T1000 (cell line): Measurements from ENCODE around the gene CD8A.
"Not testable (repeated sequence)": the region's sequence is repeated elsewhere in the genome, so short reads cannot be mapped to it uniquely, and the experiment has no call there.

Source experiments
- DNase-seq: peaks from one replicate; lab custom pipeline; 2025; ENCODE audit warnings: mixed read lengths; lab: John Stamatoyannopoulos, UW

CD8A gene

DNA sequence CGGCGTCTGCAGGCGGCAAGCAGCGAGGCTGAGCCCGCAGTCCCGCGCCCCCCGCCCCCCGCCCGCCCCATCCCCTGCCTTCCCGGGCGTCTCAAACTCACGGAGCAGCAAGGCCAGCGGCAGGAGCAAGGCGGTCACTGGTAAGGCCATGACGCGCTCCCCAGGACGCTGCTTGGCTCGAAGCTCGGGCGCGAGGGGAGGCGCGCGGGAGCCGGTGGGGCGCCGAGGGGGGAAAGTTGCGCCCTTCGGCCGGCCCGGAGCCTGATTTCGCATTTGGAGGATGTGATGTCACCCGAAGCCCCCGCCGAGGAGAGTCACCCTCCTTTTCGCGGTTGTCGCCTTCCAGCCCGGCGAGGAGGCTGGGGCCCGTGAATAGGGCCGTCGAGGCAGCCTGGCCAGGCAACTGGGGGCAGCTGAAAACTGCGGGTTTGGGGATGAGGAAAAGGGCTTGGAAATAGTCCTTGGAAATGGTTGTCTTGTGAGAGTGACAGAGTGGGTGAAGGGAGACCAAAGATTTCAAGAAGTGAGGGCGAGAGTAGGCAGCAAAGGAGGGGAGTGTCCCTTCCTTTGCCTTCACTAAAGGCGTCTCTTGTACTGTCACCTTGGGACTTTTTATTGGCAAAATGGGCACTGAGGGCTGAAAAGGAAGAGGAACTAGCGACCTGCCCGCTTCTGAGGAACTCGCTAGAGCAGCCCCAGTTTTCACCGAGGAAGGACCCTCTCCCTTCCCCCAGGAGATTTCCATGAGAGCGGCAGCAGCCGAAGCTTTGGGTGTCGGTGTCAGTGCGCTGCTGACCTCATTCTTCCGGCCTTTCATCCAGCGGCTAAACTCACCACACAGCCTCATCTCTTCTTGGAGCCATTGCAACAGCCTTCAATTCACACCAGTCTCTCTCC, at the start of gene CD8A:
TSS of gene CD8A (minus strand) at position 238 of the 897 bp plus-strand sequence. CDS start at position 150, 88 bp downstream.
- no peak for DNase-seq

GRCh38 chr2:86839871-86840548, 49.3 kb upstream of the CD8A start:
- DNase-seq, result not testable (repeated sequence)

GRCh38 chr2:86839455-86839854, 48.7 kb upstream of the CD8A start:
- not testable (repeated sequence) for DNase-seq

GRCh38 chr2:86837714-86838113, 47.0 kb upstream of the CD8A start:
- DNase-seq, result not testable (repeated sequence)

- DNase-seq, result peak; percentile 61
Observed at GRCh38 chr2:86836915-86837695, 46.4 kb upstream of the CD8A start.

GRCh38 chr2:86835548-86835889, 44.8 kb upstream of the CD8A start:
- not testable (repeated sequence) for DNase-seq

- no peak for DNase-seq
Observed at GRCh38 chr2:86833315-86833714, 42.6 kb upstream of the CD8A start.

DNA sequence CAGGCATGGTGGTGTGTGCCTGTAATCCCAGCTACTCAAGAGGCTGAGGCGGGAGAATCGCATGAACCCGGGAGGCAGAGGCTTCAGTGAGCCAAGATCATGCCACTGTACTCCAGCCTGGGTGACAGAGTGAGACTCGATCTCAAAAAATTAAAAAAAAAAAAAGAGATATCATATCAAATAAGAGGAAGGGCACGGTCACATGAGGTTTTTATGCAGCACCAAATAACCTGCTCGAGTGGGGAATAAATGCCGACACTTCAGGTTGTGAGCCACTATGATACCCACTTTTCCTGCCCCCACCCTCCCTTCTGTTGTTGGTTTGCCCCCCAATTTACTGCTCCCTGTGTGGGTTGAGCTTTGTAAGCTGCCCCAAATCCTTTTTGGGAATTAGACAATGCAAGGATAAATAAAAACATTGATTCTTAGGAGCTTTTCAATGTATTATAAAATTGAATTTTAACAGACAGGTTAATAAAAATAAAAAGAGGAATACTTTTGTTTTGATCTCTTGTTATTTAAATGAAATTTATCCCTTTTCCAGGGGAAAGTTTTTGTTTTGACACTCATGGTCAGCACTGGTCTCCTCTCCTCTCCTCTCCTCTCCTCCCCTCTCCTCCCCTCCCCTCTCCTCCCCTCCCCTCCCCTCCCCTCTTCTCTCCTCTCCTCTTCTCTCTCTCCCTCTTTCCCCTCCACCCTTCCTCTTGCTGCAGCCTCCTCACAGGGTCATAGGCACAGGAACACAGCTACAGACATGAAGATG, 41.8 kb upstream of the CD8A start:
- no peak for DNase-seq

GRCh38 chr2:86831537-86831936, 40.8 kb upstream of the CD8A start:
- no peak for DNase-seq

DNA sequence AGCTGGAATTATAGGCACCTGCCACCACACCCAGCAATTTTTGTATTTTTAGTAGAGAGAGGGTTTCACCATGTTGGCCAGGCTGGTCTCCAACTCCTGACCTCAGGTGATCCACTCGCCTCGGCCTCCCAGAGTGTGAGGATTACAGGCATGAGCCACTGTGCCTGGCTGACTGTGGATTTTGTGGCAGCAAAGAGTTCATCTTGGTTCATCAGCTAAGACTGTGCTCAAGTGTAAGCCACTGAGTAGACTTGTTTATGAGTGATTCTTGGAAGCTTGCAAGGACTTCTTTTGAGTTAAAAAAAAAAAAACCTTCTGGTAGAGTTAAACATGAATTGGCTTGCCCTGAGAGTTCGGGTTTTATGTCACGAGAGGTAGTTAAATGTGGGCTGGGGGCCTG, 36.2 kb upstream of the CD8A start:
- no peak for DNase-seq

DNA sequence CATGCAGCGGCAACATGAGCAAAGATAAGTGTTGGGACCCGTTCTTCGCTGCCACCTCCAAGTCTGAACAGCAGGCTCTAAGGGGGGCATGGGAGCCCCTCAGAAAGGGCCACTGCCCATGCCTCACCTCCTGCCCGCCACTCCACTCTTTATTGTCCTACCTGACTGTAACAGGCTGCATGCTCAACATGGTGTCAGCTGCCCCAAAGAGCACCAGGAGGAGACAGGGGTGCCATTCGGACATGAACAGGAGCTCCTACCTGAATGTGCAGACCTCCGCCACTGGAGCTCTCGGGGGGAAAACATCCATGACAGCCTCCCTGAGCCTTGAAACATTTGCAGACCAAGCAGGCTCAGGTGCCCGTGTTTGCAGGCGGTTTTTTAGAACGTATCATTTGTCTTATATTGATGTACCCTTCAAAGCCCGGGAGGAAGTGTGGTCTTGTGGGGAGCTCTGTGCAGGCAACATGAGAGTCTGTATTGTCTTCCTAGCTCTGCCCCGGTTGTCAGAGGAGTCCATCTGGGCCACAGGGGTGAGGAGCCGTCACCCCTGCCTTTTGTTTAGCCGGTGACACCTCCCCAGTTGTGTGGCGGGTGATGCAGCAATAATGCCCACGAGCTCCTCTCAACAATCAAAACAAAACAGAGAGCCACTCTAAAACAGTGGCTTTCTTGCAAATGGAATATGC, 35.1 kb upstream of the CD8A start:
- no peak for DNase-seq

DNA sequence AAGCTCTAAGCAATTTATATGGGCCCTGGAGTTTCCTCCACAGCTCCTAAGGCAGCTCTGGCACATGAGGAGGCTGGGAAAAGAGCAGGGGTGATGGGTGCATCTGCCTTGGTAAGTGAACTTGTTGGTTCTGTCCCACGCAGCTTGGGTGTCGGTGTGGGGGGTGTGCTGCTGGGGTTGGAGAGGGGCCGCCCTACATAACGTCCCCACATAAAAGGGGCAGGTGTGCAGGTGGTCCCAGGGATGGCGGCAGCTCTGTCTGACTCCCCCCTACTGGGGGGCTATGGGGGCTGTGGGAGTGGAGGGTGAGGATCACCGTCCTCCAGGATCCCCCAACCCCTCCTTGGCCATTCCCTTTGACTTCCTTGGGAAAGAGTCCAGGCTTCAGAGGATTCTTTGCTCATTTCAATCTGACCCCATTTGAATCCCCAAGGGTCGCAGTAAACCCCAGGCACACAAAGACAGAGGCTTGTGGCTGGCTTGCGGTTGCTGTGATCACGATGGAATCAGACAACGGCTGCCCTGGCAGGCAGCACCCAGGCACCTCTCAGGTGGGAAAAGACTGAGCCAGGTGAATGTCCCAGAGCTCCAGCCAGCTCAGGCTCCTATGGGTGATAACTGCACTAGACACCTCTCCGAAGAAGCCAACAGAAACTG, 34.5 kb upstream of the CD8A start:
- no peak for DNase-seq

GRCh38 chr2:86822668-86823345, 32.1 kb upstream of the CD8A start:
- DNase-seq, result no peak

GRCh38 chr2:86821842-86822241, 31.1 kb upstream of the CD8A start:
- no peak for DNase-seq

DNA sequence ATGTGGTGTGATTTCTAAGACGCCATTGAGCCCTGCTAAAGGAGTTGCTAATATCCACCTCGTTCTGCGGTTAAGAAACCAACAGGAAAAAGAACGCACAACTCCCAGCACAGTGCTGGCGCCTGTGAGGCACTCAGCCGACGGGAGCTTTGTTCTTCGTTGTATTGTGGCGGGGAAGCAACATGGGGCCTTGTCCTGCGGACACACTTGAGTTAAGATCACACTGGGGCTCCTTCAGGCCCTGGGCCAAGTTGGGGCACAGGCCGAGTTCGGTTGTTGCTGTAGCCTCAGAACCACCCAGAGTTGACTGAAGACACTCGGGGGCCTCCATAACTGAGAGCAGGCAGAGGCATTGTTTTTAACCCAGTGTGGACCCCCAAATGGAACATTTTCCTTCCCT, 30.6 kb upstream of the CD8A start:
- DNase-seq, result no peak

DNA sequence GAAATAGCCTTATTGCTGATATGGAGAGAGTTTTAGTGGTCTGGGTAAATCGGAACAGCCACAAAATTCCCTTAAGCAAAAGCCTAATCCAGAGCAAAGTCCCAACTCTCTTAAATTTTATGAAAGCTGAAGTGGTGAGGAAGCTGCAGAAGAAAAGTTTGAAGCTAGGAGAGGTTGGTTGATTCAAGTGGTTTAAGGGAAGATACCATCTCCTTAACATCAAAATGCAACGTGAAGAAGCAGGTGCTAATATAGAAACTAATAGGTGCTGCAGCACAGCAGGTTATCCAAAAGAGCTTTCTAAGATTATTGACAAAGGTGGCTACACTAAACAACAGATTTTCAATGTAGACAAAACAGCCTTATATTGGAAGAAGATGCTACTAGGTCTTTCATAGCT, 28.2 kb upstream of the CD8A start:
- no peak for DNase-seq

DNA sequence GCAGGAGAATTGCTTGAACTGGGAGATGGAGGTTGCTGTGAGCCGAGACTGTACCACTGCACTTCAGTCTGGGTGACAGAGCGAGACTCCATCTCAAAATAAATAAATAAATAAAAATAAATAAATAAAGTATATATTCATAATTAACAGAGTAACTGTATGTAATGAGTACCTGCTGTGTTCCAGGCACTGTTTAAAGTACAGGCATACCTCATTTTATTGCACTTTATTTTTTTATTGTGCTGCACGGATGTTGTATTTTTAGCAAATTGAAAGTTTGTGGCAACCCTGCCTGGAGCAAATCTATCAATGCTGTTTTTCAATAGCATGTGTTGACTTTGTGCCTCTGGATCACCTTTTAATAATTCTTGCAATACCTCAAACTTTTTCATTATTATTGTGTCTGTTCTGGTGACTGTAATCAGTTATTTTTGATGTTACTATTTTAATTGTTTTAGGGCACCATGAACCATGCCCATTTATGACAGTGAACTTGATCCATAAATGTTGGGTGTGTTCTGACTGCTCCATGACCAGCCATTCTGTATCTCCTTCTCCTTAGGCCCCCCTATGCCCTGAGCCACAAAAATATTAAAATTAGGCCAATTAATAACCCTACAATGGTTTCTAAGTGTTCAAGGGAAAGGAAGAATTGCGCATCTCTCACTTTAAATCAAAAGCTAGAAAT, 27.5 kb upstream of the CD8A start:
- DNase-seq, result no peak

- no peak for DNase-seq
Observed at GRCh38 chr2:86815611-86816010, 24.9 kb upstream of the CD8A start.

DNA sequence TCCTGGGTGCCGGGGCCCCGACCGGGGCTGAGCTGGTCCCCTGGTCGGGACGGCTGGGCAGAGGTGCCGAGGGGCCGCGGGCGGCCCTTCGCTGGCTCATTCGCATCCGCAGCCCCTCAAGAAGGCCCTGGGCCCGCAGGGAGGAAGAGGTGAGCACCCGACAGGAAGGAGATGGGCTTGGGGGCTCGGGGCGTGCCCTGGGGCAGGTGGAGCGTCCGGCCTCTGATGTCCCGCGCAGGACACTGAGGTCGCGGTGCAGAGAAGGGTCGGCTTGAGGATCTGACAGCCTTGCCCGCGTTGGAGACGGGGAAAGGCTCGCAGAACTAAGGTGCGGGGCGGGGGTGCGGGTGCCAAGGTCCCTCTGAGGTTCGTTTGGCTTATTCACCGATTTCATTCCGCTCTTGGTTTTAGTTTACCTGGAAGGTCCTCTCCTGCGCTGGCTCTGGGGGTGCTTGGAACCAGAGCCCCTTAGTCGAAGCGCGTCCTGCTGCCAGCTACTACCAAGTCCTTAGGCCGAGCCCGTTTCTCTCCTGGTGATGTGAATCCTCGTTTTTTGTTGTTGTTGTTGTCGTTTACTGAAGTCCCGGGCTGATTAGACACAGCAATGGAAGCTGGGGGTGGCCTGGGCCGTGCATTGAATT, 18.9 kb upstream of the CD8A start:
- DNase-seq, result no peak
